Renal cortex interstitium (tissue), 11 donors: ENCODE data around the gene ARMC9. TPM values are rescaled to one million over a fixed set of nuclear protein-coding genes. Genes with fewer than 3 reads are reported as not detected.
"Not testable (repeated sequence)": the region's sequence is repeated elsewhere in the genome, so short reads cannot be mapped to it uniquely, and the experiment has no call there.

Experiments used
- DNase-seq, 11 donors: peaks; one replicate each; pipeline ENCODE4 v3.0.0-alpha.2; 2013; ENCODE audit warnings: low read depth in 9 of 11, low spot score in 4 of 11; ENCODE audit errors: extremely low read depth in 1 of 11
- polyA plus RNA-seq, 3 donors: library from polyadenylated mRNA; unstranded; fragments of 120-200 nt; gene quantifications; one replicate each; pipeline ENCODE4 v1.2.1, GENCODE V29; 2013; ENCODE audit not compliant: insufficient read length in 3 of 3

ARMC9 gene
- polyA plus RNA-seq, 3 donors, result 27.0 to 30.2 (median 29.1) TPM

DNA sequence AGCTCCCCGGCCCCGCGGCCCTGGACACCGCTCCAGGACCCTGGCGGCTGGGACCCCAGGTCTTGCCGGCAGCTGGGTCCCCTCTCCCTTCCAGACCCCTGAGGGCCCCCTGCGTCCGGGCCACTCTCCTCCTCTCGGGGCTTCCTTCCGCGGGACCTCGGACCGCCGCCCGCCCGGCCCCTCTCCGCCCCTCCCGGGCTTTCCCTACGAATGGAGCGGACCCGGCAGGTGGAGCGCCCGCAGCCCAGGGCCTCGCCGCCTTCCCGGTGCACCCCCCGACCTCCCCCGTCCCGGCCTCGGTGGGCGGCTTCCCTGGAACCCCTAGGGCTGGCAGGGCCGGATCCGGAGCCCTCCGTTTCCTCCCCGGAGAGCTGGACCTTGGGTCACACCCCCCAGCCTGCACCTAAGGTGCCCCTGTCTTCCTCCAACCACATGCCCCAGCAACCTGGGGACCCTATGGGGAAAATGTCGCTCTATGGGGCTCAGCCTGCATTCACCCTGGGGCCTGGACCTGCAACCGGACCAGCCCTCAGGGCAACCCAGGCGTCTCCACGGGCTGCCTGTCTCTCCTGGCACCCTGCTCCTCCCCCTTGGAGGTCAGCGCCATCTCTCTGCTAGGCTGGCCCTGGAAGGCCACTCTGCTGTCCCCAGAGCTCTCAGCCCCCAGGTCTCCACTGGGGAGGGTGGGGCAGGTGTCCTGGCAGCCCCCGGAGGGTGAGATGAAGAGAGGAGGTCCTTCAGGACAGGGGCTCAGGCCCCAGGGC is 197.8 kb downstream of the ARMC9 start:
- no peak for DNase-seq

DNA sequence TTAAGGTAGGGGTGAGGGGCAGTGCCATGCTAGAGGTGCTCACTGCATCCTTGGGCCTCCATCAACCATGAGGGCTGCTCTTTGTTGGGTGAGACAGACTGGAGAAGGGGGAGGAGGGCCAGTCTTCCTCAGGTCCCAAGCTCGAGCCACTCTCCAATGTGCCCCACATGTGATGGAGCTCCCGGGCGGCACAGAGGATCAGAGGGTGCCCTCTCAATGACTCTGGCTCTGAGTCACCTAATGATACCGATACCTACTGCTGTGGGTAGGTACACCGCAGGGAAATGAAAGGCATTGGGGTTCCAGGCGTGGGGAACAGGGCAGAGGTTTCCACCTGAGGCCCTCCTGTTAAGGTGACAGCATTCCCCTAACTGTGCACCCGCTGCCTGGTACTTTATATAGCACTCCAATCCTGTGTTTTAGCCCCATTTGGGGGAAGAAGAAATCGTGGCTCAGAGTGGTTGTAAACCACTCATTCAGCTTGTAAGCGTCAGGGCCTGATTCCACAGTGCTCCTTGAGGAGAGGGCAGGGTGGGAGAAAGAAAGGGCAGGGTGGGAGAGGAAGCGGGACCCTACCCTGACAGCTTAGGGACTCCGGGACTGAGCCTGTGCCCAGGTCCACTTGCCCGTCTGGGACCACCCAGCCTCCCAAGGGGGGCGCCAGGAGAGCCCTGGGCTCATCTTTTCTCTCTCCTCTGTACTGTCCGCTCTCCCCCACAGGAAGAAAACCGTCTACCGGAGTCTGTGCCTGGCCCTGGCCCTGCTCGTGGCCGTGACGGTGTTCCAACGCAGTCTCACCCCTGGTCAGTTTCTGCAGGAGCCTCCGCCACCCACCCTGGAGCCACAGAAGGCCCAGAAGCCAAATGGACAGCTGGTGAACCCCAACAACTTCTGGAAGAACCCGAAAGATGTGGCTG is 198.8 kb downstream of the ARMC9 start:
- DNase-seq, result no peak

DNA sequence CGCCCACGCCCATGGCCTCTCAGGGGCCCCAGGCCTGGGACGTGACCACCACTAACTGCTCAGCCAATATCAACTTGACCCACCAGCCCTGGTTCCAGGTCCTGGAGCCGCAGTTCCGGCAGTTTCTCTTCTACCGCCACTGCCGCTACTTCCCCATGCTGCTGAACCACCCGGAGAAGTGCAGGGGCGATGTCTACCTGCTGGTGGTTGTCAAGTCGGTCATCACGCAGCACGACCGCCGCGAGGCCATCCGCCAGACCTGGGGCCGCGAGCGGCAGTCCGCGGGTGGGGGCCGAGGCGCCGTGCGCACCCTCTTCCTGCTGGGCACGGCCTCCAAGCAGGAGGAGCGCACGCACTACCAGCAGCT is 199.5 kb downstream of the ARMC9 start:
- no peak for DNase-seq

DNA sequence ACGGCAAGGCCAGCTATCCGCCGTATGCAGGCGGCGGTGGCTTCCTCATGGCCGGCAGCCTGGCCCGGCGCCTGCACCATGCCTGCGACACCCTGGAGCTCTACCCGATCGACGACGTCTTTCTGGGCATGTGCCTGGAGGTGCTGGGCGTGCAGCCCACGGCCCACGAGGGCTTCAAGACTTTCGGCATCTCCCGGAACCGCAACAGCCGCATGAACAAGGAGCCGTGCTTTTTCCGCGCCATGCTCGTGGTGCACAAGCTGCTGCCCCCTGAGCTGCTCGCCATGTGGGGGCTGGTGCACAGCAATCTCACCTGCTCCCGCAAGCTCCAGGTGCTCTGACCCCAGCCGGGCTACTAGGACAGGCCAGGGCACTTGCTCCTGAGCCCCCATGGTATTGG is 200.2 kb downstream of the ARMC9 start:
- no peak for DNase-seq

DNA sequence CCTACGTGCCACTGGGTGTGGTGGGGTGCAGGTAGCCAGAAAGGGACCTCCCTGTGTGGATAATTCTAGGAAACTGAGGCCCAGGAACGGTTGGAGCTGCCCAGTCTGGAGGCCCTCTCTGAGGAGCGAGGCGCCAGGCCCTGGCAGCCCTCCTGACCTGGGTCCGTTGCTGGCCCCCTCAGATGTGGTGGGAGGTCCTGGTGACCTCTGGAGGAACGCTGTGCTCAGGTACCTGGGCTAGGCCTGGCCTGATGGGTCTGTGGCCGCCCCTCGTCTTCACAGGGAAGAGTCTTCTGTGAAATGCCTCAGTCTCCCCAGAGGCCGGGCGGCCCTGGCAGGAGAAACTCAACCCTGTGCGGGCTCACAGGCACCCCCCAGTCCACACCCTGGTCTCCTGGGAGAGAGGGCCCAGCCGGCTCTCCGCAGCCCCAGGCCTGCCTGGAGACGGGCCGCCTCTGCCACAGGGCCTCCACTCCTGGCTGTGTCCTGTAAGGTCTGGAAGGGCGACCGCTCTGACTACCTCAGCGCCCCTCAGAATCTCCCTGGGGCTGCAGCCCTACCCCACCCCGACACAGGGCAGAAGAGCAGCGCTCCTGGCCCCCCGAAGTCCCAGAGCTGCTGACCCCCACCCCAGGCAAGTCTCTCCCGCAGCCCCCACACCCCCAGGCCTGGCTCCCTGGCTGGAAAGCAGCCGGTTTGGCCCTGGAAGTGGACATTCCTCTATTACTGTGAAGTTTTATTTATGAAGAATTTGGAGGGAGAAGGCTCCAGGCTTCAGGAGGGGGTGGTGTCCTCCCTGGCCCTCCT is 200.8 kb downstream of the ARMC9 start:
- DNase-seq, result no peak

DNA sequence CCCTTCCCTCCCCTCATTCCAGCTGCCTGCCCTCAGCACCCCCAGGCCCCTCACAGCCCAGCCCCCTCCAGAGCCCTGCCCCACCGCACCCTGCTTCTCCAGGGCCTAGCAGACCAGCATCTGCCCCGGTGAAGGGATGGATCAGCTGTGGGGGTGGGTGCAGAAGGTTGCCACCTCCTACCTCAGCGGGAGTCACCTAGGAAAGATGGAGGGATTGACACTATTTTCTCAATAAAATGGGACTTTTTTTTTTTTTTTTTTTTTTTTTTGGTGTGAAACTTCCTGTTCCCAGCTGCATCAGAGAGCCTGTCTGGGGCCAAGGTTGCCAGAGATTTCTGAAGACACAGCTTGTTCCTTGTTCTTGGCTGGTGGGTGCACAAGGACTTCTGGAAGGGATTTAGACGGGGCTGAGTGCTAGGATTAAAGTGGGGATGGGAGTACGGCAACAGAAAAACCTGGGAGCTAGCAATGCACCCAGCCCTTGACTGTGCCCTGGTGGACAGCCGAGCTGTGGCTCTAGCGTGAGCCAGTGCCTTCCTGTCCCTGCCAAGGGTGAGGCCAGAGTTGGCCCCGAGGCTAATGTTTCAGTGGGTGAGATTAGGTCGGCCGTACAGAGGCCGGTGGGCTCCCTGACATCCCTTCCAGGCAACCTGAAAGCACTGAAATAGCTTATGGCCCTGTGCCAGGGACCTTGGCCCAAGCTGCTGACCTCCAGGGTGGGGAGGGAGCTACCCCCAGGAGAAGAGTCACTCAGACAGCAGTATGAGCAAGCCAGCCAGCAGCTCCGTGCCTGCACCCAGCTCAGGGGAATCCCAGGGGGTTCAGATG is 201.6 kb downstream of the ARMC9 start:
- DNase-seq, result no peak

DNA sequence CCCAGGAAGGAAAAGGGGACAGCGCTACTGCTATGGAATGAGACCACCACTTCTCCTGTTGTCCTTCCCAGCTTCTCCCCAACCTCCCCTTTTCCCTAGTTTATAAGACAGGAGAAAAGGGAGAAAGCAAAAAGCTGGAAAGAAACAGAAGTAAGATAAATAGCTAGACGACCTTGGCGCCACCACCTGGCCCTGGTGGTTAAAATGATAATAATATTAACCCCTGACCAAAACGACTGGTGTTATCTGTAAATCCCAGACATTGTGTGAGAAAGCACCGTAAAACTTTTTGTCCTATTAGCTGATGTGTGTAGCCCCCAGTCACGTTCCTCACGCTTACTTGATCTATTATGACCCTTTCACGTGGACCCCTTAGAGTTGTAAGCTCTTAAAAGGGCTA is 202.2 kb downstream of the ARMC9 start:
- not testable (repeated sequence) for DNase-seq

DNA sequence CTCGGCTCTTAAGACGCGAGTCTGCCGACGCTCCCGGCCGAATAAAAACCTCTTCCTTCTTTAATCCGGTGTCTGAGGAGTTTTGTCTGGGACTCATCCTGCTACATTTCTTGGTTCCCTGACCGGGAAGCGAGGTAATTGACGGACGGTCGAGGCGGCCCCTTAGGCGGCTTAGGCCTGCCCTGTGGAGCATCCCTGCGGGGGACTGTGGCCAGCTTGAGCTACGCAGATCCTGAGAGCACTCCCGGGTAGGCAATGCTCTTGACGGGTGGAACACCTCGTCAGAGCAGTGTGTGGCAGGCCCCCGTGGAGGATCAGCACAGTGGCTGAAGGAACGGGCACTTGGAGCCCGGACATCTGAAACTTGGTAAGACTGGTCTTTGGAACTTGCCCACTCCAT is 202.7 kb downstream of the ARMC9 start:
- not testable (repeated sequence) for DNase-seq

DNA sequence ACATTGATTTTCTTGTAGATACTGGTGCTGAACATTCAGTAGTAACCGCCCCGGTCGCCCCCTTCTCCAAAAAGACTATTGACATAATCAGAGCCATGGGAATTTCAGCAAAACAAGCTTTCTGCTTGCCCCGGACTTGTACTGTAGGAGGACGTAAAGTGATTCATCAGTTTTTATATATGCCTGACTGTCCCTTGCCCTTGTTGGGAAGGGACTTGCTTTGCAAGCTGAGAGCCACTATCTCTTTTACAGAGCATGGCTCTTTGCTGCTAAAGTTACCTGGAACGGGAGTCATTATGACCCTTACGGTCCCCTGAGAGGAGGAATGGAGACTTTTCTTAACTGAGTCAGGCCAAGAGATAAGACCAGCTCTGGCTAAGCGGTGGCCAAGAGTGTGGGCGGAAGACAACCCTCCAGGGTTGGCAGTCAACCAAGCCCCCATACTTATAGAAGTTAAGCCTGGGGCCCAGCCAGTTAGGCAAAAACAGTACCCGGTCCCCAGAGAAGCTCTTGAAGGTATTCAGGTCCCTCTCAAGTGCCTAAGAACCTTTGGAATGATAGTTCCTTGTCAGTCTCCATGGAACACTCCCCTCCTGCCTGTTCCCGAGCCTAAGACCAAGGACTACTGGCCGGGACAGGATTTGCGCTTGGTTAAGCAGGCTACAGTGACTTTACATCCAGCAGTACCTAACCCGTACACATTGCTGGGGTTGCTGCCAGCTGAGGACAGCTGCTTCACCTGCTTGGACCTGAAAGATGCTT is 205.2 kb downstream of the ARMC9 start:
- DNase-seq, result not testable (repeated sequence)

DNA sequence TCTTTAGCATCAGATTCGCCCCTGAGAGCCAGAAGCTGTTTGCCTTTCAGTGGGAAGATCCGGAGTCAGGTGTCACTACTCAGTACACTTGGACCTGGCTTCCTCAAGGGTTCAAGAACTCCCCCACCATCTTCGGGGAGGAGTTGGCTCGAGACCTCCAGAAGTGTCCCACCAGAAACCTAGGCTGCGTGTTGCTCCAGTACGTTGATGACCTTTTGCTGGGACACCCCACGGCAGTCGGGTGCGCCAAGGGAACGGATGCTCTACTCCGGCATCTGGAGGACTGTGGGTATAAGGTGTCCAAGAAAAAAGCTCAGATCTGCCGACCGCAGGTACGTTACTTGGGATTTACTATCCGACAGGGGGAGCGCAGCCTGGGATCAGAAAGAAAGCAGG is 205.8 kb downstream of the ARMC9 start:
- not testable (repeated sequence) for DNase-seq

DNA sequence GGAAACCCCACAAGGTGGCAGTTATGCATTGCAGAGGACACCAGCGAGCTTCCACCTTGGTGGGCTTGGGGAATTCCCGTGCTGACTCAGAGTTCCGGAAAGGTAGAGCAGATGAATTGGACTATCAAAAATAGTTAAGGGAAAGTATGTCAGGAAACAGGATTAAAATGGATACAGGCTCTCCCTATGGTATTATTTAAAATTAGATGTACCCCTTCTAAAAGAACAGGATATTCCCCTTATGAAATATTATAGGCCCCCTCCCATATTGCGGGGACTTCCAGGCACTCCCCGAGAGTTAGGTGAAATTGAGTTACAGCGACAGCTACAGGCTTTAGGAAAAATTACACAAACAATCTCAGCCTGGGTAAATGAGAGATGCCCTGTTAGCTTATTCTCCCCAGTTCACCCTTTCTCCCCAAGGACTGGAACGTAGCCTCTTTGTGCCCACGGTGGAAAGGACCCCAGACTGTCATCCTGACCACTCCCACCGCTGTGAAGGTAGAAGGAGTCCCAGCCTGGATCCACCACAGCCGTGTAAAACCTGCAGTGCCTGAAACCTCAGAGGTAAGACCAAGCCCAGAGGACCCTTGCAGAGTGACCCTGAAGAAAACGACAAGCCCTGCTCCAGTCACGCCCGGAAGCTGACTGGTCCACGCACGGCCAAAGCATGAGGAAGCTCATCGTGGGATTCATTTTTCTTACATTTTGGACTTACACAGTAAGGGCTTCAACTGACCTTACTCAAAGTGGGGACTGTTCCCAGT is 207.4 kb downstream of the ARMC9 start:
- not testable (repeated sequence) for DNase-seq

DNA sequence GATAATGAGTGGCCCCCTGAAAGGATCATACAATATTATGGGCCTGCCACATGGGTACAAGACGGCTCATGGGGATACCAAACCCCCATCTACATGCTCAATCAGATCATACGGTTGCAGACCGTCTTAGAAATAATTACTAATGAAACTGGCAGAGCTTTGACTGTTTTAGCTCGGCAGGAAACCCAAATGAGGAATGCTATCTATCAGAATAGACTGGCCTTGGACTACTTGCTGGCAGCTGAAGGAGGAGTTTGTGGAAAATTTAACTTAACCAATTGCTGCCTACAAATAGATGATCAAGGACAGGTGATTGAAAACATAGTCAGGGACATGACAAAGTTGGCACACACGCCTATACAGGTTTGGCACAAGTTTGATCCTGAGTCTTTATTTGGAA is 209.3 kb downstream of the ARMC9 start:
- DNase-seq, result not testable (repeated sequence)

DNA sequence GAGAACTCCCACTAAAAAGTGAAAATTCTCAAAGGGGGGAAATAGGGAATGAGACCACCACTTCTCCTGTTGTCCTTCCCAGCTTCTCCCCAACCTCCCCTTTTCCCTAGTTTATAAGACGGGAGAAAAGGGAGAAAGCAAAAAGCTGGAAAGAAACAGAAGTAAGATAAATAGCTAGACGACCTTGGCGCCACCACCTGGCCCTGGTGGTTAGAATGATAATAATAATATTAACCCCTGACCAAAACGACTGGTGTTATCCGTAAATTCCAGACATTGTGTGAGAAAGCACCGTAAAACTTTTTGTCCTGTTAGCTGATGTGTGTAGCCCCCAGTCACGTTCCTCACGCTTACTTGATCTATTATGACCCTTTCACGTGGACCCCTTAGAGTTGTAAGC is 209.9 kb downstream of the ARMC9 start:
- DNase-seq, result not testable (repeated sequence)

DNA sequence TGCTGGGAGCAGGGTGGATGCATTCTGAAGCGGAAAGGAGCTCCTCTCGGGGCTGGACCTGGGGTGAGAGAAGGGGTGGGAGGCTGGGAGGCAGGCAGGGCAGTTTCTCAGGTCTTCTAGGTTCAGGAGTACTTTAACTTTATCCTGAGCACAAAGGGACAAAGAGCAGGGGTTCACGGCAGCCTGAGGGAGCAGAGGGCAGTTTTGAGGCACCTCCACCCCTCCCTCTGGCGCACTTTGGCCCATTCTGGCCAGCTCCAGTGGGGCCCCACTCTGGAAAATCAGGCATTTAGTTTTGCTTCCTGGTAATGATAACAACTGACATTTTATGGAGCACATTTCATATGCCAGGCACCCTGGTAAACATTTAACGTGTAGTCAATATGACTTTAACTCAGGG is 211.3 kb downstream of the ARMC9 start:
- no peak for DNase-seq

DNA sequence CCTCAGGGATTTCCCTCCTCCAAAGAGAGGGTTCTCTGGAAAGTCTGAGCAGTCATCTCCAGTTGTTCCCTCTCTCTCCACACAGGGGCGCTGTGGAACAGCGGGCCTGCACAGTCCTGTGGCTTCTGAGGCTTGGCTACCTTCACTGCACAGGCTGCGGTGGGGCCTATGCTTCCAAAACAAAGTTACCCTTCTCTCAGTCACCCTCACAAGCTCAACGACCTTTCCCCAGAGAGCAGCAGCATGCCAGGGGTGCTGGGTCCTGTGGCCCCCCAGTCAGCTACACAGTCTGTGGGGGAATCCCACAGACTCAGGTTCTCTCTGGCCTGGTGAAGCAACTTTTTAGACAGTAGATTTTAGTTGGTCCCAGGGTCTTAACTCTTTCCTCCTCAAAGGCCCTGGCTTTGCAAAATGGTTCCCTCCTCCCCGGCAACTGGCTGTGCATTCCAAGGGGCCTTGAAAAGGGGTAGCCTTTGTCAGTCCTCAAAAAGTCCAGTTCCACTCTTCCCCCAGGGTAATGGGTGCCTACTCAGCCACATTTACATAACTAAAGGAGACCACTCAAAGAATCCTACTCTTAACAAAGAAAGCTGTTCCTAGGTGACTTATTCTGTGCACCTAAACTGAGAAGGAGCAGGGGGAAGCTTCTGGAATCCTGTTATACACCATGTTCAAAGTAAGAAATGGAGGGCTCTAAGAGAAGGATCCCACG is 212.0 kb downstream of the ARMC9 start:
- no peak for DNase-seq

DNA sequence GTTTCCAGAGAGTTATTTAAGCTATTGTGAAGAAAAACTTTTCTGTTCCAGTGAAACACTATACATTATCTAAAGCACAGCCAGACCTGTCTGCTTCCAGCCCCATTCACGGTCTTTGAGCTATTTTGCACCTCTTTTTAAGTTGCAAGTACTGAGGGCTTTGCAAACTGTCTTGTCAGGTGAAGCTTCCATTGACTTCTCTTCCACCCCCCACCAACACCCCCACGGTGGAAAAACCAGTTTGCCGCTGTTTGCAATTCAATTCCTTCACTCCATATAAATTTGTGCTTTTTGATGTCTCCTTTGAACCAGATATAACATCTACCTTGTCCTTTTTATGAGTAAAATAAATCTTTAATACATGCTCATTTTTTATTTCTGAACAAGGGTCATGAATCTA is 212.8 kb downstream of the ARMC9 start:
- no peak for DNase-seq
